ENCODE measurements around the gene ASB3. TPM values are rescaled to one million over a fixed set of nuclear protein-coding genes. Genes with fewer than 3 reads are reported as not detected.
"Not testable (repeated sequence)": the region's sequence is repeated elsewhere in the genome, so short reads cannot be mapped to it uniquely, and the experiment has no call there.

The ASB3 gene
- polyA plus RNA-seq, 2 of the 4 experiments (the other 2 are of a cell fraction) = 13.5 to 35.9 TPM

DNA sequence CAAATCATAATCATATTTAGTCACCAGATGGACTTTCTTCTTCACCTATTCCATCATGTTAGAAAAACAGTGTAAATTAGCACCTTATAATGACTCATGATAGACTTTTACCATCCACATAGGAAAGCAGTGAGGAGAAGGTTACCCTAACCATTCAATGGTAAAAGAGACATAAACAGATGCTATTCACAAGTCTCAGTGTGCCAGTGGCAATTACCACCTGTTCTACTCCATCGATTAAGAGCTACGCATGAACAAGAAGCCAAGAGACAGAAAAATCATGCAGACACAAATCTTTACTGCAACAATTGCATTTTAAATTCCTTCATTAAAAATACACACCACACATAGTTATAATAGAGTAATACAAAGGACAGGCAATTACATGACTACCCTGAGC lies 125.9 kb downstream of the ASB3 start (continued):
- TF ChIP-seq, protein P1, sequence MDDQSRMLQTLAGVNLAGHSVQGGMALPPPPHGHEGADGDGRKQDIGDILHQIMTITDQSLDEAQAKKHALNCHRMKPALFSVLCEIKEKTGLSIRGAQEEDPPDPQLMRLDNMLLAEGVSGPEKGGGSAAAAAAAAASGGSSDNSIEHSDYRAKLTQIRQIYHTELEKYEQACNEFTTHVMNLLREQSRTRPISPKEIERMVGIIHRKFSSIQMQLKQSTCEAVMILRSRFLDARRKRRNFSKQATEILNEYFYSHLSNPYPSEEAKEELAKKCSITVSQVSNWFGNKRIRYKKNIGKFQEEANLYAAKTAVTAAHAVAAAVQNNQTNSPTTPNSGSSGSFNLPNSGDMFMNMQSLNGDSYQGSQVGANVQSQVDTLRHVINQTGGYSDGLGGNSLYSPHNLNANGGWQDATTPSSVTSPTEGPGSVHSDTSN (IDR thresholded peaks at IDR 0.05) = no peak
- no peak for TF ChIP-seq HOXB13 (CRISPR knock-in tag; IDR thresholded peaks at IDR 0.05; ENCODE audit: low read depth)
- TF ChIP-seq, protein P2, sequence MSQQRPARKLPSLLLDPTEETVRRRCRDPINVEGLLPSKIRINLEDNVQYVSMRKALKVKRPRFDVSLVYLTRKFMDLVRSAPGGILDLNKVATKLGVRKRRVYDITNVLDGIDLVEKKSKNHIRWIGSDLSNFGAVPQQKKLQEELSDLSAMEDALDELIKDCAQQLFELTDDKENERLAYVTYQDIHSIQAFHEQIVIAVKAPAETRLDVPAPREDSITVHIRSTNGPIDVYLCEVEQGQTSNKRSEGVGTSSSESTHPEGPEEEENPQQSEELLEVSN (IDR thresholded peaks at IDR 0.05; ENCODE audit: borderline replicate concordance, low read depth) = no peak

DNA sequence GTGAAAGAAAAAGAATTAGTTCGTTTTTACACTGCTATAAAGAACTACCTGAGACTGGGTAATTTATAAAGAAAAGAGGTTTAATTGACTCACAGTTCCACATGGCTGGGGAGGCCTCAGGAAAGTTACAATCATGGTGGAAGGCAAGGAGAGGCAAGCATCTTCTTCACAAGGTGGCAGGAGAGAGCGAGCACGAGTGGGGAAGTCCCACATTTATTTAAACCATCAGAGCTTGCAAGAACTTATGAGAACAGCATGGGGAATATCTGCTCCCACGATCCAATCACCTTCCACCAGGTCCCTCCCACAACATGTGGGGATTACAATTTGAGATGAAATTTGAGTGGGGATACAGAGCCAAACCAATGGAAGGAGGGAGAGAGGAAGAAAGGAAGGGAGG lies 128.3 kb downstream of the ASB3 start:
- 51% methylated on average over 4 of the region's 4 CpGs for WGBS (ENCODE audit: missing lambda C conversion rate)
- ATAC-seq = not testable (repeated sequence)

DNA sequence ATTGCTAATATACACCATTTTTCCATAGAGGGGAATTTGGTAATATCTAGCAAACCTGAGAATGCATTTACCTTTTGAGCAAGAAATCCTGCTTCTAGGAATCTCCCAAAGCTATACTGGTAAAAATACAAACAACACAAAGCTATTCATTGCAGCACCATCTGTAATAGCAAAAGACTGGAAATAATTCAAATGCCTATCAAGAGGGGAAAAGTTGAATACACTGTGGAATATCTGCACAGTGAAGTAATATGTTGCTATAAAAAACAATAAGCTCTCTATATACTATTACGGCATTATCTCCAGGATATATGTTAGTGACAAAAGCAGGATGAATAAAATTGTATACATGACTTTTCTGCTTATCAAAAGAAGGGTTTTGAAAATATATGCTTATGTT lies 131.5 kb downstream of the ASB3 start:
- no peak overlapping the region for H3K27ac ChIP-seq
- H3K9me3 ChIP-seq = no peaks in the 10 kb centered on the region
- no peaks in the 10 kb centered on the region for H3K4me1 ChIP-seq
- FAIRE-seq = no peak
- H3K4me3 ChIP-seq = no peak overlapping the region
- TF ChIP-seq RARB (CRISPR knock-in tag; IDR thresholded peaks at IDR 0.05) = no peak
- WGBS (ENCODE audit: missing lambda C conversion rate) = 81% methylated on average over 1 of the region's 1 CpG
- H3K4me2 ChIP-seq = no peak overlapping the region
- POLR2A ChIA-PET = no interaction called here
- ATAC-seq = no peak
- CTCF ChIA-PET = no interaction called here
- no peak for DNase-seq (ENCODE audit: low read depth in 1 of 2, low spot score in 1 of 2)

More for the DNA sequence above, 128.3 kb downstream of the ASB3 start:
- H3K4me1 ChIP-seq; H3K4me2 ChIP-seq; H3K4me3 ChIP-seq; FAIRE-seq; H3K27ac ChIP-seq; DNase-seq (ENCODE audit: low read depth in 1 of 2, low spot score in 1 of 2); CTCF ChIA-PET; H3K9me3 ChIP-seq; POLR2A ChIA-PET: not testable (repeated sequence)

DNA sequence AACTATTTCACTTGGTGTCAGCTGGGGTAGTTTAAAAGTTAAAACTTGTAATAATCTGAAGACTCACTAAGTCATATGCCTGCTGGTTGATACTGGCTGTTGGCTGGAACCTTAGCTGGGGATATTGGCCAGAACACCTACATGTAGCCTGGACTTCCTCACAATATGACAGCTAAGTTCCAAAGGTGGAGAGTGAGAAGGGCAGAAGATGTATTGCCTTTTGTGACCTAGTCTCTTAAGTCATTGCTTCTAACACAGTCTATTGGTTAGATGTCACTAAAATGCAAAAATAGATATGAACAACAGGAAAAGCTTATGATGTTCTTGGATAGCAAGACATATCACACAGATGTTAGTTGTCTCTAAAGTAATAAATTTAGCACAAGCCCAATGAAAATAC lies 132.4 kb downstream of the ASB3 start:
- H3K4me2 ChIP-seq = no peak overlapping the region
- no peak for DNase-seq (ENCODE audit: low read depth in 1 of 2, low spot score in 1 of 2)
- FAIRE-seq = no peak
- no peak for TF ChIP-seq PHF8 (IDR thresholded peaks at IDR 0.05; ENCODE audit: borderline replicate concordance, low read depth)
- no peak for TF ChIP-seq KDM5A (IDR thresholded peaks at IDR 0.05)
- TF ChIP-seq MAFK (IDR thresholded peaks at IDR 0.05; ENCODE audit: partially characterized antibody) = no peak
- TF ChIP-seq, protein P3, sequence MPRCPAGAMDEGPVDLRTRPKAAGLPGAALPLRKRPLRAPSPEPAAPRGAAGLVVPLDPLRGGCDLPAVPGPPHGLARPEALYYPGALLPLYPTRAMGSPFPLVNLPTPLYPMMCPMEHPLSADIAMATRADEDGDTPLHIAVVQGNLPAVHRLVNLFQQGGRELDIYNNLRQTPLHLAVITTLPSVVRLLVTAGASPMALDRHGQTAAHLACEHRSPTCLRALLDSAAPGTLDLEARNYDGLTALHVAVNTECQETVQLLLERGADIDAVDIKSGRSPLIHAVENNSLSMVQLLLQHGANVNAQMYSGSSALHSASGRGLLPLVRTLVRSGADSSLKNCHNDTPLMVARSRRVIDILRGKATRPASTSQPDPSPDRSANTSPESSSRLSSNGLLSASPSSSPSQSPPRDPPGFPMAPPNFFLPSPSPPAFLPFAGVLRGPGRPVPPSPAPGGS (IDR thresholded peaks at IDR 0.05) = no peak
- TF ChIP-seq, protein P4, sequence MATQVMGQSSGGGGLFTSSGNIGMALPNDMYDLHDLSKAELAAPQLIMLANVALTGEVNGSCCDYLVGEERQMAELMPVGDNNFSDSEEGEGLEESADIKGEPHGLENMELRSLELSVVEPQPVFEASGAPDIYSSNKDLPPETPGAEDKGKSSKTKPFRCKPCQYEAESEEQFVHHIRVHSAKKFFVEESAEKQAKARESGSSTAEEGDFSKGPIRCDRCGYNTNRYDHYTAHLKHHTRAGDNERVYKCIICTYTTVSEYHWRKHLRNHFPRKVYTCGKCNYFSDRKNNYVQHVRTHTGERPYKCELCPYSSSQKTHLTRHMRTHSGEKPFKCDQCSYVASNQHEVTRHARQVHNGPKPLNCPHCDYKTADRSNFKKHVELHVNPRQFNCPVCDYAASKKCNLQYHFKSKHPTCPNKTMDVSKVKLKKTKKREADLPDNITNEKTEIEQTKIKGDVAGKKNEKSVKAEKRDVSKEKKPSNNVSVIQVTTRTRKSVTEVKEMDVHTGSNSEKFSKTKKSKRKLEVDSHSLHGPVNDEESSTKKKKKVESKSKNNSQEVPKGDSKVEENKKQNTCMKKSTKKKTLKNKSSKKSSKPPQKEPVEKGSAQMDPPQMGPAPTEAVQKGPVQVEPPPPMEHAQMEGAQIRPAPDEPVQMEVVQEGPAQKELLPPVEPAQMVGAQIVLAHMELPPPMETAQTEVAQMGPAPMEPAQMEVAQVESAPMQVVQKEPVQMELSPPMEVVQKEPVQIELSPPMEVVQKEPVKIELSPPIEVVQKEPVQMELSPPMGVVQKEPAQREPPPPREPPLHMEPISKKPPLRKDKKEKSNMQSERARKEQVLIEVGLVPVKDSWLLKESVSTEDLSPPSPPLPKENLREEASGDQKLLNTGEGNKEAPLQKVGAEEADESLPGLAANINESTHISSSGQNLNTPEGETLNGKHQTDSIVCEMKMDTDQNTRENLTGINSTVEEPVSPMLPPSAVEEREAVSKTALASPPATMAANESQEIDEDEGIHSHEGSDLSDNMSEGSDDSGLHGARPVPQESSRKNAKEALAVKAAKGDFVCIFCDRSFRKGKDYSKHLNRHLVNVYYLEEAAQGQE (IDR thresholded peaks at IDR 0.05) = no peak
- POLR2A ChIA-PET = no interaction called here
- no peaks in the 10 kb centered on the region for H3K9me3 ChIP-seq
- CTCF ChIA-PET = no interaction called here
- H3K4me1 ChIP-seq = no peaks in the 10 kb centered on the region
- H3K4me3 ChIP-seq = no peak overlapping the region
- H3K27ac ChIP-seq = no peak overlapping the region
- no peak for ATAC-seq

DNA sequence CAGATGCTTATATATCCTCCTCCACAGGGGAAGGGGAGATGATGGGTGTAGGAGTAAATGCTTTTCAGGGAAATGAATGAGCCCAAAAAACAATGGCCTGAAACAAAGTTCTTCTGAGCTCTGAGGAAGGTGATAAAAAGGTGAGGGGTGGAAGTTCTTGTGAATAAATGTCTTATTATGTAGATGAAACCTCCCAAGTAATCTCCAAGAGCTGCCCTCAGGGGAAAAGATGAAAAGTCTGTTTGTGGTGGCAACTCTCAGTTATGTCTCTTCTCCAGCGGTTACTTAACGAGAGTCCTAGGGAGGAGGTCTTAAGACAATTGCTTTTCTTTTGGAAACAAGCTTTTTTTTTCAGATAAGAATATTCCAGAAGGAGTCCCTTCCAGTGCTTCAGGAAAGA lies 134.6 kb downstream of the ASB3 start:
- TF ChIP-seq, protein P2 (IDR thresholded peaks at IDR 0.05; ENCODE audit: borderline replicate concordance, low read depth) = no peak
- FAIRE-seq (no peak), ATAC-seq (no peak), DNase-seq (ENCODE audit: low read depth in 1 of 2, low spot score in 1 of 2) (no peak)
- Histone ChIP-seq H3K4me2 (no peak overlapping the region), H3K4me1 (no peaks in the 10 kb centered on the region), H3K27ac (no peak overlapping the region), H3K9me3 (no peaks in the 10 kb centered on the region), H3K4me3 (no peak overlapping the region)
- POLR2A ChIA-PET = no interaction called here
- CTCF ChIA-PET = no interaction called here
- WGBS (ENCODE audit: missing lambda C conversion rate) = 96% methylated on average over 2 of the region's 2 CpGs
